Amniotic stem cell (primary cell): ENCODE results near the gene PTGFR.

Experiments used
- DNase-seq: peaks from one replicate; lab custom pipeline; 2025; lab: John Stamatoyannopoulos, UW

The PTGFR gene, protein sequence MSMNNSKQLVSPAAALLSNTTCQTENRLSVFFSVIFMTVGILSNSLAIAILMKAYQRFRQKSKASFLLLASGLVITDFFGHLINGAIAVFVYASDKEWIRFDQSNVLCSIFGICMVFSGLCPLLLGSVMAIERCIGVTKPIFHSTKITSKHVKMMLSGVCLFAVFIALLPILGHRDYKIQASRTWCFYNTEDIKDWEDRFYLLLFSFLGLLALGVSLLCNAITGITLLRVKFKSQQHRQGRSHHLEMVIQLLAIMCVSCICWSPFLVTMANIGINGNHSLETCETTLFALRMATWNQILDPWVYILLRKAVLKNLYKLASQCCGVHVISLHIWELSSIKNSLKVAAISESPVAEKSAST

DNA sequence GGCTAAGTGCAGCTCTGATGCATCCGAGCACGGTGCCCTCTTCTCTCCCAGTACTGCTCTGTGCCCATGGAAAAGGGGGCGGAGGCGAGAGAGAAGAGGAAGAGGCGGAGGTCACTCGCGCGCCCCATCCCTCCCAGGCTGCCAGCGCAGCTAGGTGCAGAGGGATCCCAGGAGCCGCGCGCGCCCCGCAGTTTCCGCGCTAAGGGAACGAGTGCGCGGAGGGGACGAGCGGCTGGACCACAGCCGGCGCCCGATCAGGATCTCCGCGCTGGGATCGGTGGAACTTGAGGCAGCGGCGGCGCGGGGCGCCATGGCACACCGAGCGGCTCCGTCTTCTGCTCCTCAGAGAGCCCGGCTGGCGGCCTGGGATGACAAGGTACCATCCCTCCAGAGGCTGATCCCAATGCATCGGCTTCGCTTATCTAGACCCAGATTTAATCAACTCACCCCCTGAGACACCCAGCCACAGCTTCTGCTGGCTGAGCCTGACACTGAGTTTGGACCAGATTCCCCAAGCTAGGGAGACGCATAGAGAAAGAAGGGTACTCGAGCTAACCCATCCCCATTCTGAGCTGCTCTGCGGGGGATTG, at the start of gene PTGFR:
TSS of gene PTGFR (plus strand) at position 114 of the 590 bp plus-strand sequence. CDS start 1,770 bp downstream, outside the sequence.
- peak; percentile 22 for DNase-seq

DNA sequence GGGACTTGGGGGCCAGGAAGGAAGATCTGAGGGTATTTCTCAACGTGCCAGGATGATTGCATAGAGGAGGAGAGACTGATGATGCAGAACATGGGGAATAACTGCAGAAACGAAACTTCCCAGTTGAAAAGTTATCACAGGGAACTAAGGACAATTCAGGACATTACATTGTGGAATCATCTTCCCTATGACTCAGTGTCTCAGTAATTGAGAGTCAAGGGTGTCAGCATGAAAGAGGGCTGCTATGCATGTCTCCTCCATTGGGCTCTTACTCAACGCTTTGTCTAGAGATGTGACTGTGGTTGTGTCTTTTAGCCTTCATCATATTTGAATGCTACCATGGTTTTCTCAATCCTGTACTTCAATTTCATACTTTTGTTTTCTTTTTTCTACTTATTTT, 48.9 kb upstream of the PTGFR start:
- no peak for DNase-seq

DNA sequence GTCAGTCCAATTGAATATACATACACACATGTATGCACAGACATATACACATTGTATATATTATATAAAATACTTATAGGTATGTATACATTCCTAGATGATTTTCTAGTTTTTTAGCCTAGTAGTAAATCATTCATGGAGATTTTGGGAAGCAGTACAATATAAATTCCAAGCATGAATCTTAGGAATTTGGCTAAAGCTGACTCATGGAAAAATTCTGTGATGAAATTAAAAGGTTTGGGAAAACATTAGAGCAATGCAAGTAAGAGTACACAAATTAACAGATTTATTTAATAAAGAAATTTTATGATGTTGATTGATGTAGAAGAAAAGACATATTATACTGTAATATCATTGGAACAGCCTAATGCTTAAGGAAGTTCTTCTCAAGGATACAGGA, 43.7 kb upstream of the PTGFR start:
- no peak for DNase-seq

DNA sequence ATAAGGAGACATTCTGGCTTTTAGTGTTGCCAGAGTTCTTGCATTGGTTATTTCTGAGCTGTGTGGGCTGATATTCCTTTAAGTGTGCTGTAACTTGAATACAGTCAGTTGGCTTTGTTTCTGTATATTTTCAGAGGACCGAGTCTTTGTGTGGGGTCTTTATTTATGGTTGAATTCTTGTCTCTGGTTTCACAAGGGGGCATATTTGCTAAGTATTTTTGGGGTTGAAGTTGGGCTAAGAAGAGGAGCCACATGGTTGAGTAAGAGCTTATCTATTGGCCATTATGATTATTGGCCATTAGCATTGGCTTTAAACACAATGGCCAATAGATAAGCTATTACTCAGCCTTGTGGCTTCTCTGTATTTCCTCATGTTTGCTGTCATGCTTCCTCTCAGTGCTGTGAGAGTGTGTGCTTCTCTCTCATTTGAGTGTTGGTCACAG, 26.3 kb upstream of the PTGFR start:
- no peak for DNase-seq

DNA sequence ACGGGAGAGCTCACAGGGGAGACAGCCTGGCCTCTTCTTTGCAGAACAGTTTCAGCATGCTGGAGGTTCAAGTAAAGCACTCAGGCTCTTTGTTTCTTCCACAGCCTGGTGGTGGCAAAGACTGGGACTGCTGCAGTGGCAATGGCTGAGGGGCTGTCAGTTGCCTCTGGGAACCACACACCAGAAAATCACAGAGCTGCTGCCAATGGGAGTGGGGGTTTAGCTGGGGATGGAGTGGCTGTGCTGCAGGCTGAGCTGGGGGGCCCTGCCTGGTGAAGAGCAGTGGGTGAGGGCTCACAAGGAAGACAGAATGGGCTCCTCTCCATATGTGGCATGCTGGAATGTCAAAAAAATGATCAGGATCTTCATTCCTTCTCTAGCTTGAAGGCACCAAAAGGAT, 25.6 kb upstream of the PTGFR start:
- DNase-seq = no peak

DNA sequence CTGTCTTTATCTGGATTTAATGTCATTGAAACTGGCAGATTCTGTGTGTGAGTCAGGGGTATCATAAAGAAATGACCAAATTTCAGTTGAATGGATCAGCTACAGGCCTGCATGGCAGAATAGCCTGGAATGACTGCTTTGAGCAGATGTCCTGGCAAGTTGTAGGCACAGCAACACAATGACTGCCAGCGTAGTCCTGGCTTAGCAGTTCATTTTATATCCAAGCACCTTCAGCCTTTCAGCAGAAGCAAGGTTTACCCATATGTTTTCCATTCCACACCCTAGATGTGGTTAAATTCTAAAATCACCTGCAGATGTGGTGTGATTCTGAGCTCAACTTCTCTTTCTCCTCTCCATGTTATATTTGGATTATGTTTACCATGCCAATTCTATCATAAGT, 22.3 kb upstream of the PTGFR start:
- no peak for DNase-seq

DNA sequence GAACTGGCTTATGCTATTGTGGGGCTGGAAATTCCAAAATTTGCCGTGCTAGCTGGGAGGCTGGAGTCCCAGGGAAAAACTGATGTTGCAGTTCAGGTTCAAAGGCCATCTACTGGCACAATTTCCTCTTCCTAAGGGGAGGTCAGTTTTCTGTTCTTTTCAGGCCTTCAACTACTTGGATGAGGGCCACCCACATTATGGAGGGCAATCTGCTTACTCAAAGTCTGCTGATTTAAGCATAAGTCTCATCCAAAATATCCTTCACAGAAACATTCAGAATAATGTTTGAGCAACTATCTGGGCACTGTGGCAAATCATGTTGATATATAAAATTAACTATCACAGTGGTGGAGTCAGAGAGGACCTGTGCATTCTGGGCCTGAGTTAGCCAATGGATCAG, 21.2 kb upstream of the PTGFR start:
- DNase-seq = no peak

DNA sequence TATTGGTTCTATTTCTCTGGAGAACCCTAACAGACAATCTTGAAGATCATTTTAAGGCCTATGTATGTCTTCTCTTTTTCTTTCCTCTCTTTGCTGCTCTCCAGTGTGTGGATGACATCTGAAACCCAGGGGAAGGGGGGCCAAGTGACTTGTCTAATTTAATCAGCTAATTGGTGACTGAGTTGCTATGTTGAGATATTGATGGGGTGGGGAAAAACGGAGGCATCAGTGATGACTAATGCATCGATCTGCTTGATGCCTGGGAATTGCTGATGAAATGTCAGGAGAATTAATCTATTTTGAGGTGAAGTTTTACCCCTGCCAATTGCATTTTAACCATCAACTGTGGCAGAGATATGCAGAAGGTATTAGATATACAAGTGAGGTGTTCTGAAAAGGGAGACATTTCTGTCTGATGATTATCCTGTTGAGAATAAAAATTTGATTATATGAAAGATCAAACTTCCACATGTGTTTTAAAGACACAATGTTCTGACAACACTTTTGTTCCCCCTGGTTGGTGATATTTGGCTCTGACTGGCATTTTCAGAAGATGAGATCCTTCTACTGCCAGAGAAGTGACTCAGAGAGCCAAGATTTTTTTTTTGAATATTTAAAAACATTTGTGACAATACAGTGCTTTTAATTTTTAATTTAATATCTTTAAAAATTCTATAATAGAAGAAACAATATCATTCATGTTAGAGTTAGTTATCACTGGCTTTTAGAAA, 18.7 kb upstream of the PTGFR start:
- DNase-seq = no peak

DNA sequence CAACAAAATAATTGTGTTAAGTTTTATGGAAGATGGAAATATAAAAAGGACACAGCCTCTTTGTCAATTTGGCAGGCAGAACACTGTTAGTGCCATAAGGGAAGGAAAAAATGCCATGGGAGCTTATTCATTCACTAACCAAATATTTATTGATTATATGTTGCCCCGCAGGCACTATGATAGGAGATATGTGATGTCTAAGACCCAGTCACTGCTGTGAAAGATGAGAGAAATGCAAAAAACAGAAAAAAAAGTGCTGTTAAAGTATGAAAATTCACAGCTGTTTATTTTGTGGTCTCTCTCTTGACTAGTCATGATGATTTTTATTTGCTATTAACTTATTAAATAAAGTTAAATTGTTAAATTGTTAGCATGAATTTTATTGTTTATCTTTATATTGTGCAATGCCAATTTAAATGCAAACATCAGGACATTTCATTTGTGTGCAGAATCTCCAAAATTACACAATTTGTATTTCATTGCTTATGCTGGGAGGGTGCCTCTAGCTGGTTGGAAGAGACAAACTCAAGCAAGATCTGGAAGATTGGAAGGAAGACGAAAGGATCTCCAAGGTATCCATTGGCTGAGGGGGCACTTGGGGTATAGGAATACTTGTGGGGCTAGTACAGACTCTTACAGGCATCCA, 17.8 kb upstream of the PTGFR start:
- DNase-seq = no peak

DNA sequence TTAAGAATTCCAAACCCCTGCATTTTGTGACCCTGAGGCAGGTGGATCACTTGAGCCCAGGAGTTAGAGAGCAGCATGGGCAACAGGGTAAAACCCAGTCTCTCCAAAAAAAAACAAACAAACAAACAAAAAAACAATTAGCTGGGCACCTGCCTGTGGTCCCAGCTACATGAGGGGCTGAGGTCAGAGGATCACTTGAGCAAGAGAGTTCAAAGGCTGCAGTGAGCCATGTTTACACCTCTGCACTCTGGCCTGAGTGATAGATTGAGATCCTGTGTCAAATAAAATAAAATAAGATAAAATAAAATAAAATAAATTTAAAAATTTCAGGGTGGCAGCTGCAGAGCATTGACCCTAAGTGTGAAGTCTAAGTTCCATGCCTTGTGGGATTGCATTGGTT, 16.7 kb upstream of the PTGFR start:
- DNase-seq = no peak

DNA sequence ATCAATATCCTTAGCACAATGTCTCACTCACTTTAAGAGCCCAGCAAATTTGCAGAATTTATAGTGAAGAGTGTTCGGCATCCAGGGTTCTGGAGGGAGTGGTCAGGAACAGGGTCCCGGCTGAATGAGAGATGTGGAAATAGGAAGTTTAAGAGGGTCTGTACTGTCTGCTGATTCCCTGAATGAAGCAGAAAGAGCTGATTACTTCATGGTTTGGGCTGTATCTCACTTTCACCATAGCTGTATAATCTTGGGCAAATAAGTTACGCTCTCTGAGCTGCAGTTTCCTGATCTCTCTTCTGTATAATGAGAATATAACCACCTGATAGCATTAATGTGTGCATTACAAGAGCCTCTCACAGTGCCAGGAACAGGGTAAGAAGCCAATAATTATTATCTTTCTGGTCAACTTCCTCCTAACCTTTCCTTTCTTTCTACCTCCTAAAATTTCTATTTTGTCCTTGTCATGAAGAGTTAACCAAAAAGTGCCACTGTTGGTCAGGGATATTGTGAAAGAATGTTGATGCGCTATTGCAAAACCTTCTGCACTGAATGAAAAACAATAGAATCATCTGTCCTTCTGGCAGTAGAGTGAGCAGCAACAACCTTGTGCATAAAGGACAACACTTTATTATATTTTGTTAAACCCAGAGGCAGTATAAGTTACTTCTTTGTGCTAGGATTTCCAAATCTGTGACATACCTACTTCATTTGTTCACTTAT, 14.7 kb upstream of the PTGFR start:
- DNase-seq = no peak

DNA sequence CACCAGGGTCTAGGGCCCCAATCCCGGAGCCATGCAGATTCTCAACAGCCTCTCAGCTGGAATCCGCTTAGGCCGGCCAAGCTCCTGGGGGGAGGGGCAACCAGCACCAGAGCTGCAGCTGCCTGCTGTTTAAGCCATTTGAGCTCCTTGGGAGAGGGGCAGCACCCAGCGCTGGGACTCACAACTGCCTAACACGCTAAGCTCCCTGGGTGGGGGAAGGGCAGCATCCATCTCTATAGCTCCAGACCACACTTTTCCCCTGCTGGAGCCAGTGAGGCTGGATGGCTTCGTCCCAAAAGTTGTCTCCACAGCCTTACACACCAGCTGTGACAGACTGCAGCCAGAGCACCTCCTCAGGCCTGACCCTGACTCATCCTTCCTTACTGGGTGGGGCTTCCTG, 6.9 kb upstream of the PTGFR start:
- DNase-seq = peak; percentile 8

DNA sequence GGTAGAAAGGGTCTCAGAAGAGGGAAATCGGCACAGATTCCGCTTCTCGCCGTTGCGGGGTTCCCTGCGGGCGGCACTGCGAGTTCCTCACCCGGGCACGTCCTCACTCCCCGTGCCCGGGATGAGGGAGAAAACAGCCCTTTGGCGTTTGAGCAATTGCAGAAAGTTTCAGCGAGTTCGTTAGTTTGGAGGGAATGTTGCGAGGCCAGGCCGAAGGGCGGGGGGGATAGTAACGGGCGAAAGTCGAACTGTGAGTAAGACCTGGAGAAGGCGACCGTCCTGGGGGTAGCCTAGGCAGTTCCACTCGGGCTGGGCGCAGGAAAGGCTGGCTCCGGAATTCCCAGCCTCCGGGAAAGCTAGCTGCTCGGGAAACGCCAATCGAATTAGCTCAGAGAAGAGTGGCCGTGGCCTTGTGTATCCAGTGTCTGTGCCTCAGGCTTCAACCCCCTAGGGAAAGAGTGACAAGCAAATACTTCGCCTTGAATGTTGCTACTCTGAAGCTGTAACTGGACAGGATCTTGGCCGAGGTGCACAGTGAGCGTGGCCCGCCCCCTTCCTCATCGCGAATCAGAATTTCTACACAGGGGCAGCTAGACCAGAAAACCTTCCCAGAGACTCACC, 787 bp downstream of the PTGFR start:
- peak; percentile 69 for DNase-seq

DNA sequence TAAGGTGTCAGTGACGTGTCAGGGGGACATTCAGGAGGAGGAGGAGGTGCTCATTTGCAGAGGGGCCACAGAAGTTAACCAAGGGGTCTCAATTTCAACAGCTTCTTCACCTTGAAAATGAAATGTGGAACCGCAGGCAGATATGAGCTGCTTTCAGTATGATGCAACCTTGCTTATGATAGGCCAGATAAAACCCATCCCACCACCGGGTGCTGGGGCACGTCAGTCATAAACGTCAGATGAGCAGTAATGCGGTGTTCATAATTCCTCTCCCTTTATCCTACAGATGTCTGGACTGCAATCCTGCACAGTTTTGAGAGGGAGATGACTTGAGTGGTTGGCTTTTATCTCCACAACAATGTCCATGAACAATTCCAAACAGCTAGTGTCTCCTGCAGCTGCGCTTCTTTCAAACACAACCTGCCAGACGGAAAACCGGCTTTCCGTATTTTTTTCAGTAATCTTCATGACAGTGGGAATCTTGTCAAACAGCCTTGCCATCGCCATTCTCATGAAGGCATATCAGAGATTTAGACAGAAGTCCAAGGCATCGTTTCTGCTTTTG, 1.7 kb downstream of the PTGFR start:
- DNase-seq = no peak

DNA sequence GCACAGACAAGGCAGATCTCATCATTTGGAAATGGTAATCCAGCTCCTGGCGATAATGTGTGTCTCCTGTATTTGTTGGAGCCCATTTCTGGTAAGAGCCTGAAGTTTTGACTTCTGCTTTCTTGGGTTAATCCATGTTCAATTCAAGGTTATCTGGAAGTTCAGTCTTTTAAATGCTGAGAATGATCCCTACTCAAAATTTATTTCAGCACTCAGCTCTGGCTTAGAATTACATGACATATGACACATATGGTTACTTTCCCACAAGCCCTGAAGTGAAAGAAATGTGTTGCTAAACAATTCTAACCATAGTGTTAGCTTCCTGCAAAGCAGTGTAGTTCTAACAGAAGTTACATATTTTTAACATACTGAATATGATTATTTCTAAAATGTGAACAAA, 2.7 kb downstream of the PTGFR start:
- DNase-seq = no peak

DNA sequence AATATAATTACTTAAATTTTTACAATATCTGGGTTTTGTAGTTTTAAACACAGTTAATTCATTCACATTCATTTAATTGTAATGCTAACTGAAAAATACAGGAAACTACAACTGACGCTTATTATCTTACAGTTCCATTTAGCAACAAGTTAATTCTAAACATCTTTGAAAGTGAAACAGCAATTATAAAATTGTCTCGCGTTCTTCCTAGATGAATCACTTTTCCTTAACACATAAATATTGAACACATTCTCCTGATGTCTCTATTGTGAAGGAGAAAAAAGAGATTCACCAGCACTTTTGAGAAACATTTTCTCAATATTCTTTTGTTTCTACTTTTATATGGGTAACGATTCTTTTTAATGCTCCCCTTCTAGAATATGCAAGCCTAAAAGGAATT, 6.4 kb downstream of the PTGFR start:
- no peak for DNase-seq

DNA sequence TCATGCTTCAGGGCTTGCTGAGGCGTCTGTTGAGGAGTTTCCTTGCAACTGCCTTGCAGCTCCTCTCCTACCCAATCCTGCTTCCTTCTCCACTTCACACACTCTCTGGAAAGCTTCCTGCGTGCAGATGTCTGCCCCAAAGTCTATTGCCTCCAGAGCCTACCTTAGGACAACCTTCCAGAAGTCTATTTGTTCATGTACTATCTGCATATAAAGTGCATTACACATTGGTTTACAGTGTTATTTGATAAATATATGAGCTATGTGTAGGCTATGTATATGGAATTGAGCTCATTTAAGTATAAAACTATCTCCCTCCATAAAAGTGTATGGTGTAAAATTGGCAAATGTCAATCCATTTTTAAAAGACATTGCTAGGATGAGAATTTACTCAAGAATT, 9.8 kb downstream of the PTGFR start:
- DNase-seq = no peak

DNA sequence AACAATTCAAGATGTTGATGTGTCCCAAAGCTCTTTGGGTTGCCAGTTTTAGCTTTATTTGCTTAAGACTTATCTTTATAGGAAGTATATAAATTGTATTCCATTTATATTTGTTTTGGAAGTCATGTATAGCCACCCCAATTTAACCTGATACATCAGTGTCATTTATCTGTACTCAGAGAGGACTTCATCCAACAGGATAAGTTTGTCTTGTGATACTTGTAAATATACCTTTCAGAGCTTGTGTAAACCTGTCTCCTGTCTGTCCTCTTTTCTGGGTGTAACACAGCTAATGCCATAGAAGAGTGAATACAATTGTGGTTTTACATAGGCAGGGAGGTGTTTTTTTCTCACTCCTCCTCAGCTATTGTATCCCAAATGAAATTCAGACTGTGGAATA, 10.4 kb downstream of the PTGFR start:
- DNase-seq = no peak

DNA sequence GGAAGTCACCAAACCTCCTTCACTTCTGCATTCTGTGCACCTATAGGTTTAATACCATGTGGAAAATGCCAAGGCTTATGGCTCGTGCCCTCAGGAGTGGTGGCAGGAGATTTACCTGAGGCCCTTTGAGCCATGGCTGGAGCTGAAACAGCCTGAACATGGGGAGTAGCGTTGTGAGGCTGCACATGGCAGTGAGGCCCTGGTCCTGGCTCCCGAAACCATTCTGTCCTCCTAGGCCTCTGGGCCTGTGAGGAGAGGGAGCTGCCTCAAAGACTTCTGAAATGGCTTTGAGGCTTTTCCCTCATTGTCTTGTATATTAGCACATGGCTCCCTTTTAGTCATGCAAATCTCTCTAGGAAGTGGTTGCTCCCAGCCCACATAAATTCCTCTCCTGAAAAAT, 20.6 kb downstream of the PTGFR start:
- no peak for DNase-seq

DNA sequence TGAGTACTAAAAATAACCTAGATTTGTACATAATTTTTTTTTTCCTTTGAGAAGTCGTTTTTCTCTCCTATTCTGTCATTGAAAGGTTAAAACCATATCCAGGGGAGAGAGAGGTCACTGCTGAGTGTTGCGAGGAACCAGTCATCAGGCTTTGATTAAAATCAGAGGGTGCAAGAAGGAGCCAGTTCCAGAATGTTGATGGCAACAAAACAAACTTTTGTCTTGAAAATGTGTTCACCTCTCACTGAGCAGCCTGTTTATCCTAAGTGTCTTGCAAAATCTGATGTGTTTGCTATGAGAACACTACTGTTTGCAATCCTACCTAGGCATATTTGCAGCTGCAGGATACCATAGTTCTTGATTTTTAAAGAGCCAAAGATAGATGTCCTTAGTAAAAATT, 25.9 kb downstream of the PTGFR start:
- no peak for DNase-seq

DNA sequence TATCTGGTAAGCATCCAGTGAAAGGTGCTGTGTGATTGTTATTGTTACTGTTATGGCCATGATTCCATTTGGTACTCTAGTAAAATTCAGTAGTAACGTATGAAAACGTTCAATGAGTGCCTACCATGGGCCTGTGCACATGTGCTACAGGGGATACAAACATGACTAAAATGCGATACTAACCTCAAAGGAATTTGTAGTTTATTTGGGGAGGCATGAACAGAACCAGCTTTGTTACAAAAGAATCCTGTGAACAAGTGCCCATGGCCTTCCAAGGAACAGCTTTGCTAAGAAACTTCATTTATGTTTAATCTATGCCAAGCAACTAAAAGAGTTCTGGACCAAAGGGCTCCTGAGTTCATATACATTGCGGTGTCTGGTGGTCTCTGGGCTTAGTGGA, 28.7 kb downstream of the PTGFR start:
- no peak for DNase-seq
